ENCODE measurements around the gene RNF144B.

The RNF144B gene

GRCh38 chr6:18410412-18410811 lies 23.3 kb downstream of the RNF144B start:
- no peak for DNase-seq

- DNase-seq: no peak
Observed at GRCh38 chr6:18412068-18412467, 24.9 kb downstream of the RNF144B start.

GRCh38 chr6:18412644-18413043 lies 25.5 kb downstream of the RNF144B start:
- peak; percentile 75 for DNase-seq

- DNase-seq: no peak
Observed at GRCh38 chr6:18413381-18413780, 26.2 kb downstream of the RNF144B start.

GRCh38 chr6:18414116-18414515 lies 27.0 kb downstream of the RNF144B start:
- no peak for DNase-seq

- DNase-seq: no peak
Observed at GRCh38 chr6:18415207-18415606, 28.1 kb downstream of the RNF144B start.

- DNase-seq: peak; percentile 46
Observed at GRCh38 chr6:18415671-18416340, 28.7 kb downstream of the RNF144B start.

- no peak for DNase-seq
Observed at GRCh38 chr6:18416341-18416679, 29.2 kb downstream of the RNF144B start.

- DNase-seq: no peak
Observed at GRCh38 chr6:18420328-18420727, 33.2 kb downstream of the RNF144B start.

- no peak for DNase-seq
Observed at GRCh38 chr6:18422136-18422535, 35.0 kb downstream of the RNF144B start.

GRCh38 chr6:18423426-18423825 lies 36.3 kb downstream of the RNF144B start:
- DNase-seq: no peak

- no peak for DNase-seq
Observed at GRCh38 chr6:18424201-18424600, 37.1 kb downstream of the RNF144B start.

GRCh38 chr6:18425218-18425617 lies 38.1 kb downstream of the RNF144B start:
- no peak for DNase-seq

- DNase-seq: no peak
Observed at GRCh38 chr6:18427296-18427695, 40.1 kb downstream of the RNF144B start.

- DNase-seq: no peak
Observed at GRCh38 chr6:18429655-18430297, 42.6 kb downstream of the RNF144B start.

GRCh38 chr6:18431581-18431980 lies 44.4 kb downstream of the RNF144B start:
- no peak for DNase-seq

- DNase-seq: peak; percentile 26
Observed at GRCh38 chr6:18432180-18432579, 45.0 kb downstream of the RNF144B start.

- no peak for DNase-seq
Observed at GRCh38 chr6:18432619-18433018, 45.5 kb downstream of the RNF144B start.

- DNase-seq: no peak
Observed at GRCh38 chr6:18433059-18433458, 45.9 kb downstream of the RNF144B start.

- no peak for DNase-seq
Observed at GRCh38 chr6:18436341-18436740, 49.2 kb downstream of the RNF144B start.

- DNase-seq: no peak
Observed at GRCh38 chr6:18439581-18439980, 52.4 kb downstream of the RNF144B start.

GRCh38 chr6:18441251-18441979 lies 54.3 kb downstream of the RNF144B start:
- DNase-seq: no peak

- DNase-seq: no peak
Observed at GRCh38 chr6:18444111-18444510, 57.0 kb downstream of the RNF144B start.

- no peak for DNase-seq
Observed at GRCh38 chr6:18445228-18445627, 58.1 kb downstream of the RNF144B start.
